ENCODE data around the gene SLAMF9.

Gene SLAMF9

DNA sequence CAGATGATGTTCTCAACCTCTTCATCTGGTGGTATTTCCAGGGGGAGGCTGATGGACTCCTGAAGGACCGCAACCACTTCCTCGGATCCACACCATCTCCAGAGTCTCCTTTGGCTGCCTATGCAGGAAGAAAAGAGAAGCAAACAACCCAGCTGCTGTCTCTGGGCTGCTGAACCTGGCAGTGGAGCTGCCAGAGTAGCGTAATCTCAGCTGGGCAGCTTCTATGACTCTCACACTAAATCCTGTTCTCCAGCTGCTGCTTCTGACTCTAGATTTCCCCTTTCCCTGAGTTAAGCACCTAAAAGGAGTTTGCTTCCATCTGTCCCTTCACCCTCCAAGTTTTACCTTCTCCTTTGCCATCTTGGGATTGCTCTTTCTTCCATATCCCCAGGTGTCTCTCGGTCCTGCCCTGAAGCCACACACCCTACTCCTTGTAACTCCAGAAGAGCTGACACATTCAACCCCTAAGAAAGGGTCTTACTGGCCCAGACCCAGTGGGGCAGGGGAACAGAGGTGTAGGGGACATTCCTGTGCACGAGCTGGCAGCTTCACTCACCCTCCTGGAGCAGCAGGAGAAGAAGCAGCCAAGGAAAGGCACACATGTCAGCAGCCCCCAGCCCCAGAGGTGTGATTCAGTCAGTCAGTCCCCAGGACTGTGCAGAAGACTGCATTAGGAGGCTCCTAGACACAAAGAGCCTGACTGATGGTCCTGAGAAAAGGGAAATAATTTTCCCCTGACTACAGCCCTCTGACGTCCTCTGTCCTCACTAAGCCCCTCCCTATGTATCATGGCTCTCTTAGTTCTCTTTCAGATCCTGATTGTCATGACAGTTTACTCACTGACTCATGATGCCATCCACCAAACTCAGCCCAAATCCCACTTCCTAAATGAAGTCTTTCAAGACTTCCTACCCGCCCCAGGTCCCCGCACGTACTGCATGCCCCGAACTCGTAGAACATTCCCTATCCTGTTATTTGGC lies at the start of gene SLAMF9:
SLAMF9 (minus strand) TSS at position 702 of the 980 bp plus-strand sequence; CDS start at position 602, 100 bp downstream.
- no peak within 1 kb of the TSS for H3K4me3 ChIP-seq (ENCODE audit: low read length in 2 of 2)
- H3K9me3 ChIP-seq (ENCODE audit: control insufficient read depth in 2 of 2, low read length in 2 of 2) = no peaks in the 10 kb centered on the region
- no peaks in the 10 kb centered on the region for H3K4me1 ChIP-seq (ENCODE audit: control insufficient read depth, insufficient read depth, low read length)
- no peak within 1 kb of the TSS for H3K27ac ChIP-seq (ENCODE audit: low read length)
- H3K36me3 ChIP-seq (ENCODE audit: control insufficient read depth in 2 of 2, insufficient read depth in 2 of 2, low read length in 2 of 2) = no peaks in the 10 kb centered on the region
- peaks cover 3 to 7% of the 10 kb centered on the region in 2 donors for H3K27me3 ChIP-seq (ENCODE audit: control insufficient read depth in 1 of 2, insufficient read depth in 2 of 2, low read length in 2 of 2)
- no peak within 1 kb of the TSS for H3K9ac ChIP-seq (ENCODE audit: low read length in 2 of 2)

DNA sequence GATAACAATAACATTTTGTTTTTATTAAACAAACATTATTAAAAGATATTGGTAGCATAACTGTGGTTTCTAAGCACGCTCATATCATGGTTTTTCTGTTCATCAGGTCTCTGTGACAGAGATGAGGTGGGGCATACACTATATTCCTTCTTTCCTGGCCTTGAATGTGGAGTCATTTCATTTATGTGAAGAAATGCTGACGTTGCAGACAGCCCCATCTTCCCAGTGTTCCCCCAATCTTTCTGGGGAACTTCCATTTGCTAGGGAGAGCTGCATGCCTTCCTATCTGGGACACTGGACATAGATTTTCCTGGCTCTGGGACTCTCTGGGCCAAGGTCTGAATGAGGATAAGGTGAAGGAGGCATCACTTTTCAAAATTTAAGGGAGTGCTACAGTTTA lies 47.4 kb upstream of the SLAMF9 start:
- H3K27ac ChIP-seq (ENCODE audit: low read length) = no peak overlapping the region
- H3K4me1 ChIP-seq (ENCODE audit: control insufficient read depth, insufficient read depth, low read length) = no peaks in the 10 kb centered on the region
- peaks cover 2 to 5% of the 10 kb centered on the region in 2 donors for H3K27me3 ChIP-seq (ENCODE audit: control insufficient read depth in 1 of 2, insufficient read depth in 2 of 2, low read length in 2 of 2)
- H3K9me3 ChIP-seq (ENCODE audit: control insufficient read depth in 2 of 2, low read length in 2 of 2) = no peaks in the 10 kb centered on the region
- H3K4me3 ChIP-seq (ENCODE audit: low read length in 2 of 2) = no peak overlapping the region
- no peak overlapping the region for H3K9ac ChIP-seq (ENCODE audit: low read length in 2 of 2)
- no peaks in the 10 kb centered on the region for H3K36me3 ChIP-seq (ENCODE audit: control insufficient read depth in 2 of 2, insufficient read depth in 2 of 2, low read length in 2 of 2)

DNA sequence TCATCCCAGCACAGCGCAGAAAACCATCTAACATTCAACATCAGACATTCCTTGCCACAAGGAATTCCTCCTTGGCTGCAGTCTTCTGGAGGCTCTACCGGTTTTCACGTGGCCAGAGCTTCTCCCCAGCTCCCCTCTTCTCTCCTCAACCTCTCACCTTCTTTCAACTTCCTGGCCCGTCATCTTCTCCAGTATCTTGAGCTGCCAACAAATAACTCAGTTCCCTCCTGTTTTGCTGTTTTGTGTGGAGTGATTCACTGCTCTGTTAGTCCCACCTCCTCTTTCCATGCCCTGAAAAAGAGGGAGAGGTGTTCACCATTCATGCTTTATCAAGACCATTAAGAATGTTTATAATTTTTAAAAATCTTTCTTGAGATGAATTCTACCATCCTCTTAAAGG lies 45.2 kb upstream of the SLAMF9 start:
- no peaks in the 10 kb centered on the region for H3K36me3 ChIP-seq (ENCODE audit: control insufficient read depth in 2 of 2, insufficient read depth in 2 of 2, low read length in 2 of 2)
- H3K27me3 ChIP-seq (ENCODE audit: control insufficient read depth in 1 of 2, insufficient read depth in 2 of 2, low read length in 2 of 2) = peaks cover 0 to 2% of the 10 kb centered on the region in 2 donors
- no peak overlapping the region for H3K27ac ChIP-seq (ENCODE audit: low read length)
- H3K4me1 ChIP-seq (ENCODE audit: control insufficient read depth, insufficient read depth, low read length) = no peaks in the 10 kb centered on the region
- no peak overlapping the region for H3K9ac ChIP-seq (ENCODE audit: low read length in 2 of 2)
- H3K4me3 ChIP-seq (ENCODE audit: low read length in 2 of 2) = no peak overlapping the region
- H3K9me3 ChIP-seq (ENCODE audit: control insufficient read depth in 2 of 2, low read length in 2 of 2) = no peaks in the 10 kb centered on the region

DNA sequence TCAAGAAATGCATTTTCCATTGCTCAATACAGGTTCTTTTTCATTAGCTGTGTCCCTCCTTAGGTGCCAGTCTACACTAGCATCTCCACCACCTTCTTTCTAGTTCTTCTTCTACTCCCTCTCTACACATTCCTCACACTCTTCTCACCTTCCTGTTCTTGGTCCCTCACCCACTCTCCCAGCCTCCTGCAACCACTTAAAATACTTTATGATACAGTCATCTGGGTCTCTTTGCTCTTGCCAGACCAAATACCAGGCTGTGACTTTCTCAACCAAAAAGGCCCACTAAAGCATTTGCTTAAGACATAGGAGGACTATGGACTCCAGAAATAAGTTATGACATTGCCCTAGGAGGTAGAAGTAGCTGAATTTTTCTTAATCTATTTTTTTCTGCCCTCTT lies 42.6 kb upstream of the SLAMF9 start:
- Histone ChIP-seq H3K27ac (ENCODE audit: low read length) (no peak overlapping the region), H3K4me3 (ENCODE audit: low read length in 2 of 2) (no peak overlapping the region), H3K36me3 (ENCODE audit: control insufficient read depth in 2 of 2, insufficient read depth in 2 of 2, low read length in 2 of 2) (no peaks in the 10 kb centered on the region)

DNA sequence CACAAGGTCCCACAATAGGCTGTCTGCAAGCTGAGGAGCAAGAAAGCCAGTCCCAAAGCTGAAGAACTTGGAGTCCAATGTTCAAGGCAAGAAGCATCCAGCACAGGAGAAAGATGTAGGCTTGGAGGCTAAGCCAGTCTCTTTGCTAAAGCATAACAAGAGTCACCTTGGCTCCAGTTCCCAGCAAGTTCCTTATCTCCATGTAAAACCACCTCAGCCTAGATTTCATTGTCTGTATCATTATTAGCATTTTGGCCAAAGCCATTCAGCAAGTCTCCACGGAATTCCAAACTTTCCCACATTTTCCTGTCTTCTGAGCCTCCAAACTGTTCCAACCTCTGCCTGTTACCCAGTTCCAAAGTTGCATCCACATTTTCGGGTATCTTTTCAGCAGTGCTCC lies 40.9 kb upstream of the SLAMF9 start:
- no peak overlapping the region for H3K27ac ChIP-seq (ENCODE audit: low read length)
- H3K9ac ChIP-seq (ENCODE audit: low read length in 2 of 2) = no peak overlapping the region
- H3K4me3 ChIP-seq (ENCODE audit: low read length in 2 of 2) = no peak overlapping the region
- no peaks in the 10 kb centered on the region for H3K27me3 ChIP-seq (ENCODE audit: control insufficient read depth in 1 of 2, insufficient read depth in 2 of 2, low read length in 2 of 2)
- H3K9me3 ChIP-seq (ENCODE audit: control insufficient read depth in 2 of 2, low read length in 2 of 2) = no peaks in the 10 kb centered on the region
- H3K4me1 ChIP-seq (ENCODE audit: control insufficient read depth, insufficient read depth, low read length) = no peaks in the 10 kb centered on the region
- H3K36me3 ChIP-seq (ENCODE audit: control insufficient read depth in 2 of 2, insufficient read depth in 2 of 2, low read length in 2 of 2) = no peaks in the 10 kb centered on the region

More for the DNA sequence above, 42.6 kb upstream of the SLAMF9 start:
- no peak overlapping the region for H3K9ac ChIP-seq (ENCODE audit: low read length in 2 of 2)
- H3K9me3 ChIP-seq (ENCODE audit: control insufficient read depth in 2 of 2, low read length in 2 of 2) = no peaks in the 10 kb centered on the region
- H3K4me1 ChIP-seq (ENCODE audit: control insufficient read depth, insufficient read depth, low read length) = no peaks in the 10 kb centered on the region
- H3K27me3 ChIP-seq (ENCODE audit: control insufficient read depth in 1 of 2, insufficient read depth in 2 of 2, low read length in 2 of 2) = peaks cover 0 to 2% of the 10 kb centered on the region in 2 donors

DNA sequence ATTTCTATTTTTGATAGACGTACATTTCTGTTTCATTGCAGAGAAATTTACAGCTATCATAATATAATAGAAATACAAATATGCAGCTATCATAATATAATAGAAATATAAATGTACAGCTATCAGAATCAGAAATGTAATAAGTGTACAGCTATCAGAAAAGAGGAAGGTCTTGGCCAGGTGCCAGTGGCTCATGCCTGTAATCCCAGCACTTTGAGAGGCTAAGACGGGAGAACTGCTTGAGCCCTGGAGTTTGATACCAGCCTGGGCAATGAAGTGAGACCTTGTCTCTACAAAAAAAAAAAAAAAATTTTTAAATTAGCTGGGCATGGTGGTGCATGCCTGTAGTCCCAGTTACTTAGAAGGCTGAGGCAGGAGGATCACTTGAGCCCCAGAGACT lies 39.9 kb upstream of the SLAMF9 start:
- Histone ChIP-seq H3K4me3 (ENCODE audit: low read length in 2 of 2) (no peak overlapping the region), H3K9ac (ENCODE audit: low read length in 2 of 2) (no peak overlapping the region), H3K27me3 (ENCODE audit: control insufficient read depth in 1 of 2, insufficient read depth in 2 of 2, low read length in 2 of 2) (no peaks in the 10 kb centered on the region), H3K27ac (ENCODE audit: low read length) (no peak overlapping the region), H3K4me1 (ENCODE audit: control insufficient read depth, insufficient read depth, low read length) (no peaks in the 10 kb centered on the region), H3K36me3 (ENCODE audit: control insufficient read depth in 2 of 2, insufficient read depth in 2 of 2, low read length in 2 of 2) (no peaks in the 10 kb centered on the region), H3K9me3 (ENCODE audit: control insufficient read depth in 2 of 2, low read length in 2 of 2) (no peaks in the 10 kb centered on the region)

DNA sequence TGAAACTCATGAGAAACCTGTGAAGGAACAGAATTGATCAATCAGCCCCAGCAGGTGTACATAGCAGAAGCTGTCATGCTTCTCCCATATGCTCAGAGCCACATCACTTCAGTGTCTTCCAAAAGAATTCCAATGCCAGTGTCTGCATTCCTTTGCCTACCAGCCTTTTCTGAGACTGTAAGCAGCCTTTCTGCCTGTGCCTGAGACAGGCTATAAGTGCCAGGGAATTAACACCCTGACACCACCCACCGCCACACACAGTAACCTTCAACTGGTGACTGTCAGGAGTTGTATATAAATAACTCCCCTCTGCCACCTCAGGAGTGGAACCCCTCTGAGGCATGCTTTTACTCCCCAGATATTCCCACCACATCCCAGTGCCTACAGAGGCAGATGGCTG lies 38.1 kb upstream of the SLAMF9 start:
- no peaks in the 10 kb centered on the region for H3K9me3 ChIP-seq (ENCODE audit: control insufficient read depth in 2 of 2, low read length in 2 of 2)
- H3K27me3 ChIP-seq (ENCODE audit: control insufficient read depth in 1 of 2, insufficient read depth in 2 of 2, low read length in 2 of 2) = peaks cover 0 to 5% of the 10 kb centered on the region in 2 donors
- no peaks in the 10 kb centered on the region for H3K4me1 ChIP-seq (ENCODE audit: control insufficient read depth, insufficient read depth, low read length)
- H3K9ac ChIP-seq (ENCODE audit: low read length in 2 of 2) = no peak overlapping the region
- H3K4me3 ChIP-seq (ENCODE audit: low read length in 2 of 2) = no peak overlapping the region
- no peaks in the 10 kb centered on the region for H3K36me3 ChIP-seq (ENCODE audit: control insufficient read depth in 2 of 2, insufficient read depth in 2 of 2, low read length in 2 of 2)
- H3K27ac ChIP-seq (ENCODE audit: low read length) = no peak overlapping the region

DNA sequence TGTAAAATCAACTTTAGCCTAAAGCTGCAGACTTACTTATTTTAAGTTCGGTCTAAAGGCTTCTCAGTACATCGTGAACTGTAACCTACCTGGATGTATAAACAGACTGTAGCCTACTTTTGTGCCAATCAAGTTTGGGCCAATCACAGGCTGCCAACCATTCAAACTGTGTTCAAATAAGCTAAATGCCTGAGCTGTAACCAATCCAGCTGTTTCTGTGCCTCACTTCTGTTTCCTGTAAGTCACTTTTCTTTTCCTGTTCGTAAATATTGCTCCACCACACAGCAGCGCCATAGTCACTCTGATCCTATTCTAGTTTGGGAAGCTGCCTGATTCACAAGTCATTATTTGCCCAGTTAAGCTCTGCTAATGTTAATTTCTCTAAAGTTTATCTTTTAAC lies 37.5 kb upstream of the SLAMF9 start:
- no peak overlapping the region for H3K27ac ChIP-seq (ENCODE audit: low read length)
- H3K27me3 ChIP-seq (ENCODE audit: control insufficient read depth in 1 of 2, insufficient read depth in 2 of 2, low read length in 2 of 2) = peaks cover 0 to 5% of the 10 kb centered on the region in 2 donors
- H3K9me3 ChIP-seq (ENCODE audit: control insufficient read depth in 2 of 2, low read length in 2 of 2) = no peaks in the 10 kb centered on the region
- H3K4me3 ChIP-seq (ENCODE audit: low read length in 2 of 2) = no peak overlapping the region
- no peaks in the 10 kb centered on the region for H3K4me1 ChIP-seq (ENCODE audit: control insufficient read depth, insufficient read depth, low read length)
- no peaks in the 10 kb centered on the region for H3K36me3 ChIP-seq (ENCODE audit: control insufficient read depth in 2 of 2, insufficient read depth in 2 of 2, low read length in 2 of 2)
- H3K9ac ChIP-seq (ENCODE audit: low read length in 2 of 2) = no peak overlapping the region

DNA sequence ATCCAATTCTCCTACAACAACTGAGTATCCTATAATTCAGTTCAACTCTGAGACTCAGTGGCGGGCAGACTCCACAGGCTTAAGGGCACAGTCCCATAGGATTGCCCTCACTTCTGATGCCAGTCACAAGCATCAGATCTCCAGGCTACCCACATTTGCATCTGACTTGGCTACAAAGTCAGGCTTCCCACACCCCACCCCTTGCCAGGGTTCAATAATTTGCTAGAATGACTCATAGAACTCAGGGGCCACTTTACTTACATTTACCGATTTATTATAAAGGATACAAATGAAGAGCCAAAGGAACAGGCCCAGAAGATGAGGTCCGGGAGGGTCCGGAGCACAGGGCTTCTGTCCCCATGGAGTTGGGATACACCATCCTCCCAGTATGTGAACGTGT lies 36.0 kb upstream of the SLAMF9 start:
- no peaks in the 10 kb centered on the region for H3K36me3 ChIP-seq (ENCODE audit: control insufficient read depth in 2 of 2, insufficient read depth in 2 of 2, low read length in 2 of 2)
- H3K4me3 ChIP-seq (ENCODE audit: low read length in 2 of 2) = no peak overlapping the region
- no peak overlapping the region for H3K27ac ChIP-seq (ENCODE audit: low read length)
- H3K4me1 ChIP-seq (ENCODE audit: control insufficient read depth, insufficient read depth, low read length) = no peaks in the 10 kb centered on the region
- H3K9ac ChIP-seq (ENCODE audit: low read length in 2 of 2) = no peak overlapping the region
- peaks cover 0 to 5% of the 10 kb centered on the region in 2 donors for H3K27me3 ChIP-seq (ENCODE audit: control insufficient read depth in 1 of 2, insufficient read depth in 2 of 2, low read length in 2 of 2)
- no peaks in the 10 kb centered on the region for H3K9me3 ChIP-seq (ENCODE audit: control insufficient read depth in 2 of 2, low read length in 2 of 2)

DNA sequence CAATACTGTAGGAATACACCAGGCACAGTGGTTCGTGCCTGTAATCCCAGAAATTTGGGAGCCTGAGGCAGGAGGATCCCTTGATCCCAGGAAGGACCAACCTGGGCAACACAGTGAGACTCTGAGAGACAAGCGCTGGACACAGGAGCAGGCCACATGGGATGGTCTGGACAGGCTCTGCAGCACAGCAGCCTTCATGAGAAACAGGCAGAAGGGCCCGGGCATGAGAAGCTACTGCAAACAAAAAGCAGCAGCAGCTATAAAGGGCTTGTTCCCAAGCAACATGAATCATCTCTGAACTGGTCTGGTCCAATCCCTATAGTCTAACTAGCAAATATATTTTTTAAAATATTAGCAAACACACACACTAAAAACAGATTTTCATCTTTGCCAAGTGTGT lies 35.5 kb upstream of the SLAMF9 start:
- Histone ChIP-seq H3K36me3 (ENCODE audit: control insufficient read depth in 2 of 2, insufficient read depth in 2 of 2, low read length in 2 of 2) (no peaks in the 10 kb centered on the region), H3K4me1 (ENCODE audit: control insufficient read depth, insufficient read depth, low read length) (no peaks in the 10 kb centered on the region), H3K9me3 (ENCODE audit: control insufficient read depth in 2 of 2, low read length in 2 of 2) (no peaks in the 10 kb centered on the region), H3K4me3 (ENCODE audit: low read length in 2 of 2) (no peak overlapping the region), H3K27me3 (ENCODE audit: control insufficient read depth in 1 of 2, insufficient read depth in 2 of 2, low read length in 2 of 2) (peaks cover 0 to 5% of the 10 kb centered on the region in 2 donors), H3K27ac (ENCODE audit: low read length) (no peak overlapping the region), H3K9ac (ENCODE audit: low read length in 2 of 2) (no peak overlapping the region)

DNA sequence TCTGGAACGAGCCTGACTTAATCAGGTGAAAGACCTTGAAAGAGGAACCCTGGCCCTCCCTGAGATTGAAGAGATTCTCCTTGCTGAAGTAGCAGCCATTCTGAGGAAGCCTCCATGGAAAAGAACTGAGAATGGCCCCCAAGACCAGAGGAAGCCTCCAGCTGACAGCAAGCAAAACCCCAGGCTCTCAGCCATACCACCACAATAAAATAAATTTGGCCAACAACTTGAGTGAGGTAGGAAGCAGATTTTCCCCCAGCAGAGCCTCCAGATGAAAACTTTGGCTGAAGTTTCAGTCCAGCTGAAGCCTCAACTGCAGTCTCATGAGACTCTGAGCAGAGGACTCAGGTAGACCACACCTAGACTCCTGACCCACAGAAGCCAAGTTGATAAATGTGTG lies 34.0 kb upstream of the SLAMF9 start:
- H3K27ac ChIP-seq (ENCODE audit: low read length) = no peak overlapping the region
- H3K27me3 ChIP-seq (ENCODE audit: control insufficient read depth in 1 of 2, insufficient read depth in 2 of 2, low read length in 2 of 2) = peaks cover 3 to 5% of the 10 kb centered on the region in 2 donors
- H3K36me3 ChIP-seq (ENCODE audit: control insufficient read depth in 2 of 2, insufficient read depth in 2 of 2, low read length in 2 of 2) = no peaks in the 10 kb centered on the region
- H3K9me3 ChIP-seq (ENCODE audit: control insufficient read depth in 2 of 2, low read length in 2 of 2) = no peaks in the 10 kb centered on the region
- H3K4me1 ChIP-seq (ENCODE audit: control insufficient read depth, insufficient read depth, low read length) = no peaks in the 10 kb centered on the region
- no peak overlapping the region for H3K9ac ChIP-seq (ENCODE audit: low read length in 2 of 2)
- no peak overlapping the region for H3K4me3 ChIP-seq (ENCODE audit: low read length in 2 of 2)

Measured in stomach smooth muscle (tissue), 2 donors.